22Rv1 (cell line): ENCODE data around the gene BAZ1A.
"Not testable (repeated sequence)": the region's sequence is repeated elsewhere in the genome, so short reads cannot be mapped to it uniquely, and the experiment has no call there.

Source experiments
- H3K27ac ChIP-seq: fragments of 450-650 bp; 2 replicates; pipeline ENCODE4 v1.5.1; 2017
- CTCF ChIP-seq: fragments of 450-650 bp; IDR thresholded peaks from 2 replicates; pipeline ENCODE4 v1.5.1; 2017; ENCODE audit warnings: mild to moderate bottlenecking
- ZFX ChIP-seq: fragments of 450-650 bp; IDR thresholded peaks from 2 replicates; pipeline ENCODE4 v1.6.1; 2017; ENCODE audit warnings: antibody characterized with exemption, borderline replicate concordance

BAZ1A gene

GRCh38 chr14:34742270-34743115, 132.7 kb downstream of the BAZ1A start:
- TF ChIP-seq CTCF (no peak), ZFX (no peak)
- H3K27ac ChIP-seq: no peak overlapping the region

GRCh38 chr14:34741840-34742239, 133.3 kb downstream of the BAZ1A start:
- TF ChIP-seq ZFX: no peak
- no peak for TF ChIP-seq CTCF

GRCh38 chr14:34740139-34740538, 135.0 kb downstream of the BAZ1A start:
- not testable (repeated sequence) for H3K27ac ChIP-seq

More at GRCh38 chr14:34741840-34742239, 133.3 kb downstream of the BAZ1A start:
- no peak overlapping the region for H3K27ac ChIP-seq

GRCh38 chr14:34737079-34737478, 138.1 kb downstream of the BAZ1A start:
- not testable (repeated sequence) for H3K27ac ChIP-seq

GRCh38 chr14:34733245-34733644, 141.9 kb downstream of the BAZ1A start:
- no peak for TF ChIP-seq CTCF
- TF ChIP-seq ZFX: no peak
- no peak overlapping the region for H3K27ac ChIP-seq

- no peak overlapping the region for H3K27ac ChIP-seq
- TF ChIP-seq ZFX: no peak
- TF ChIP-seq CTCF: no peak
Observed at GRCh38 chr14:34732802-34733201, 142.4 kb downstream of the BAZ1A start.

GRCh38 chr14:34723867-34724266, 151.3 kb downstream of the BAZ1A start:
- no peak for TF ChIP-seq CTCF
- no peak for TF ChIP-seq ZFX
- no peak overlapping the region for H3K27ac ChIP-seq

GRCh38 chr14:34722723-34723545, 152.2 kb downstream of the BAZ1A start:
- TF ChIP-seq ZFX (no peak), CTCF (peak; percentile 85)
- no peak overlapping the region for H3K27ac ChIP-seq
